SH-SY5Y (cell line): Measurements from ENCODE around the gene MTO1.

Experiments
- GATA2 ChIP-seq: IDR thresholded peaks from 2 replicates; pipeline ENCODE4 v1.6.1; 2011; ENCODE audit warnings: mild to moderate bottlenecking, low read depth, low read length
- GATA3 ChIP-seq: IDR thresholded peaks from 2 replicates; pipeline ENCODE4 v1.6.1; 2011; ENCODE audit warnings: low read depth, mild to moderate bottlenecking, low read length, moderate library complexity

DNA sequence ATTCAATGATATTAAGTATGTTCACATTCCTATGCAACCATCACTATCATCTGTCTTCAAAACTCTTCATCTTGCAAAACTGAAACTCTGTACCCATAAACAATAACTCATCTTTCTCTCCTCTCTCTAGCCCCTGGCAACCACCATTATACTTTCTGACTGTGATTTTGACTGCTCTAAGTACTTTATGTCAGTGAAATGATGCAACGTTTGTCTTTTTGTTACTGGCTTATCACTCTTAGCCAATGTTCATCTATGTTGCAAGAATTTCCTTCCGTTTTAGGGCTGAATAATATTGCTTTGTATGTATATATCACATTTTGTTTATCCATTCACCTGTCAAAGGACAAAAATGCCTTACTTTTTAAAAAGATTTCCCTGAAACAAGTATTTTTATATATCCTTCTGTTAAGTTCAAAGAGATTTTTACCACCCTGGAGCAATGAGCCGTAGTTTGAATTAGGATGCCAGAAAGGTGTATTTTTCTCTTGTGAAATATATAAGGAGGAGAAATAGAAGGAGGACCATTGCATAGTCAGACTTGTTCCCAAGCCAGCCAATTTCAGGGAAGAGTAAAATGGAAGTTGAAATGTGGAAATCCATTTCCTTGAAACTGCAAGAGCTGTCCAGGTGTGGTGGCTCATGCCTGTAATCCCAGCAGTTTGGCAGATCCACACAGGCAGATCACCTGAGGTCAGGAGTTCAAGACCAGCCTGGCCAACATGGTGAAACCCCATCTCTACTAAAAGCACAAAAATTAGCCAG lies 5.5 kb upstream of the MTO1 start:
- no peak for TF ChIP-seq GATA2
- TF ChIP-seq GATA3 = no peak
